Embryonic facial prominence (tissue), 1 donor: Measurements from ENCODE around the gene PTGIS.

Experiments
- DNase-seq: peaks from one replicate; pipeline ENCODE4 v3.0.0-alpha.2; 2016; ENCODE audit errors: extremely low spot score

PTGIS gene

GRCh38 chr20:49560646-49561045 is 7.3 kb downstream of the PTGIS start:
- DNase-seq, result no peak

GRCh38 chr20:49560186-49560585 is 7.8 kb downstream of the PTGIS start:
- no peak for DNase-seq

GRCh38 chr20:49559411-49560081 is 8.4 kb downstream of the PTGIS start:
- DNase-seq, result no peak

GRCh38 chr20:49558826-49559225 is 9.1 kb downstream of the PTGIS start:
- DNase-seq, result no peak

GRCh38 chr20:49557449-49557848 is 10.5 kb downstream of the PTGIS start:
- DNase-seq, result no peak

GRCh38 chr20:49556621-49557020 is 11.3 kb downstream of the PTGIS start:
- DNase-seq, result no peak

- no peak for DNase-seq
Observed at GRCh38 chr20:49549801-49550551, 18.0 kb downstream of the PTGIS start.

- DNase-seq, result no peak
Observed at GRCh38 chr20:49548371-49548947, 19.5 kb downstream of the PTGIS start.

GRCh38 chr20:49545572-49545971 is 22.4 kb downstream of the PTGIS start:
- DNase-seq, result no peak

- DNase-seq, result no peak
Observed at GRCh38 chr20:49544535-49544934, 23.4 kb downstream of the PTGIS start.

- no peak for DNase-seq
Observed at GRCh38 chr20:49543858-49544437, 24.0 kb downstream of the PTGIS start.

GRCh38 chr20:49543071-49543857 is 24.7 kb downstream of the PTGIS start:
- no peak for DNase-seq

- no peak for DNase-seq
Observed at GRCh38 chr20:49542514-49542991, 25.4 kb downstream of the PTGIS start.

GRCh38 chr20:49541733-49542513 is 26.0 kb downstream of the PTGIS start:
- peak; percentile 35 for DNase-seq

GRCh38 chr20:49540687-49541435 is 27.1 kb downstream of the PTGIS start:
- no peak for DNase-seq

GRCh38 chr20:49540232-49540620 is 27.7 kb downstream of the PTGIS start:
- no peak for DNase-seq

GRCh38 chr20:49539481-49540231 is 28.3 kb downstream of the PTGIS start:
- no peak for DNase-seq

- no peak for DNase-seq
Observed at GRCh38 chr20:49538950-49539349, 29.0 kb downstream of the PTGIS start.

GRCh38 chr20:49534255-49534712 is 33.7 kb downstream of the PTGIS start:
- DNase-seq, result peak; percentile 26
